CD4-positive, alpha-beta T cell (primary cell): ENCODE measurements around the gene SRPK2. TPM values are rescaled to one million over a fixed set of nuclear protein-coding genes. Genes with fewer than 3 reads are reported as not detected.
A peak's percentile ranks its signal among the peaks of the same experiment; 100 is the strongest.
"Not testable (repeated sequence)": the region's sequence is repeated elsewhere in the genome, so short reads cannot be mapped to it uniquely, and the experiment has no call there.

Experiments used
- ATAC-seq: fragments of 200-7000 bp; cut with Tn5 transposase; one replicate; pipeline ENCODE4 v1.10.0; 2022; ENCODE audit warnings: mild to moderate bottlenecking; ENCODE audit not compliant: poor library complexity
- CTCF ChIA-PET: fragments of 350-600 bp; sonication (Branson Sonifier 250); formaldehyde crosslinking; loops from one replicate; lab custom pipeline; 2021; ENCODE audit warnings: antibody characterized with exemption, inconsistent platforms; lab: Charles Lee
- POLR2A ChIA-PET: fragments of 350-600 bp; sonication (Branson Sonifier 250); formaldehyde crosslinking; loops from one replicate; lab custom pipeline; 2021; ENCODE audit warnings: antibody characterized with exemption, inconsistent platforms; lab: Charles Lee
- DNase-seq, 14 experiments: peaks; one replicate each; pipeline ENCODE4 v3.0.0-alpha.2; 2013 to 2020; ENCODE audit warnings: mixed read lengths in 2 of 14
- H3K27ac ChIP-seq, 2 donors: one replicate each; pipeline versions ENCODE4 v1.5.1 to v1.7.0; 2013; ENCODE audit warnings: low read length in 2 of 2, low read depth in 1 of 2, mild to moderate bottlenecking in 1 of 2
- H3K27me3 ChIP-seq, 2 experiments: 1 replicate in 1 of 2; 2 replicates in 1 of 2; pipeline versions ENCODE4 v1.6.1 to v1.7.0; 2013; ENCODE audit warnings: low read length in 2 of 2, control low read depth in 1 of 2, mild to moderate bottlenecking in 1 of 2, moderate library complexity in 1 of 2; ENCODE audit not compliant: insufficient read depth in 2 of 2, control insufficient read depth in 1 of 2
- H3K36me3 ChIP-seq: one replicate; pipeline ENCODE4 v1.6.1; 2013; ENCODE audit warnings: low read length, control low read depth; ENCODE audit not compliant: insufficient read depth
- H3K4me1 ChIP-seq: one replicate; pipeline ENCODE4 v1.6.1; 2013; ENCODE audit warnings: low read length, control low read depth; ENCODE audit not compliant: insufficient read depth
- H3K4me3 ChIP-seq: one replicate; pipeline ENCODE4 v1.5.1; 2013; ENCODE audit warnings: mild to moderate bottlenecking, low read length, moderate library complexity
- H3K9me3 ChIP-seq, 2 experiments: 1 replicate in 1 of 2; 2 replicates in 1 of 2; pipeline versions ENCODE4 v1.6.1 to v1.7.0; 2013; ENCODE audit warnings: low read length in 2 of 2, mild to moderate bottlenecking in 2 of 2, control low read depth in 1 of 2, moderate library complexity in 1 of 2; ENCODE audit not compliant: control insufficient read depth in 1 of 2, insufficient read depth in 1 of 2
- H3K27ac Mint-ChIP-seq: one replicate; pipeline ENCODE4 v1.8.0; 2020; ENCODE audit warnings: mixed read lengths
- H3K27me3 Mint-ChIP-seq: one replicate; pipeline ENCODE4 v1.8.0; 2021; ENCODE audit warnings: mixed read lengths
- H3K36me3 Mint-ChIP-seq: one replicate; pipeline ENCODE4 v1.8.0; 2021; ENCODE audit warnings: low read depth, mixed read lengths
- H3K4me1 Mint-ChIP-seq: one replicate; pipeline ENCODE4 v1.8.0; 2021; ENCODE audit warnings: low read depth, mixed read lengths
- H3K4me3 Mint-ChIP-seq: one replicate; pipeline ENCODE4 v1.8.0; 2020; ENCODE audit warnings: mild to moderate bottlenecking, mixed read lengths
- H3K9me3 Mint-ChIP-seq: one replicate; pipeline ENCODE4 v1.8.0; 2020; ENCODE audit warnings: mixed read lengths
- CTCF ChIP-seq: fragments of 200-600 bp; IDR thresholded peaks from one replicate; pipeline ENCODE4 v1.8.0; 2022; ENCODE audit warnings: antibody characterized with exemption, mild to moderate bottlenecking
- intact Hi-C, 2 experiments: fragments of 100-400 bp; cut with DNase I in 1 of 2; cut with micrococcal nuclease in 1 of 2; formaldehyde crosslinking; loops; one replicate each; pipeline versions ENCODE4 v1.15.1 to v1.9.0; 2023 to 2025; cut with DNase I, micrococcal nuclease
- total RNA-seq, 174 experiments: library from RNA in 2 of 174; stranded (reverse) in 2 of 174; gene quantifications; one replicate each; pipeline ENCODE4 v1.2.3 and lab custom pipeline; 2021 to 2026

SRPK2 gene
- total RNA-seq, 2 experiments from 2014 or later, result 39.9 to 40.9 TPM

- H3K36me3 Mint-ChIP-seq, result peaks cover 39% of the 10 kb centered on the region
- peak overlapping the region; percentile 2 for H3K27ac Mint-ChIP-seq
- ATAC-seq, H3K27ac ChIP-seq, H3K36me3 ChIP-seq, CTCF ChIA-PET, H3K27me3 ChIP-seq, H3K9me3 Mint-ChIP-seq, H3K27me3 Mint-ChIP-seq, H3K4me3 Mint-ChIP-seq, H3K4me3 ChIP-seq, DNase-seq, intact Hi-C loops, POLR2A ChIA-PET, H3K4me1 ChIP-seq: not testable (repeated sequence)
- H3K9me3 ChIP-seq, result peaks cover 0 to 10% of the 10 kb centered on the region in 2 experiments
- peaks cover 63% of the 10 kb centered on the region for H3K4me1 Mint-ChIP-seq
Measured at GRCh38 chr7:105360149-105360548, 28.6 kb downstream of the SRPK2 start.

- no peaks in the 10 kb centered on the region for H3K27me3 ChIP-seq
- Mint-ChIP-seq H3K27me3 (no peaks in the 10 kb centered on the region), H3K9me3 (peaks cover 4% of the 10 kb centered on the region), H3K27ac (peak overlapping the region; percentile 89), H3K4me1 (peaks cover 78% of the 10 kb centered on the region), H3K4me3 (no peak overlapping the region), H3K36me3 (peaks cover 11% of the 10 kb centered on the region)
- peak overlapping the region in 1 of 2 donors; percentile 24 for H3K27ac ChIP-seq
- no peaks in the 10 kb centered on the region for H3K9me3 ChIP-seq
- DNase-seq (no peak), ATAC-seq (no peak)
- H3K36me3 ChIP-seq, result no peaks in the 10 kb centered on the region
- TF ChIP-seq CTCF, result no peak
- POLR2A ChIA-PET, result interaction anchor here (0.7 to 4.7 kb wide), 4 partner anchors 9 to 757 kb away, joined by 3 to 54 read pairs (median 4); partner anchors contain the start of genes SRPK2 and SYPL1
- intact Hi-C loops, result no loop called here
- CTCF ChIA-PET, result no interaction called here
- H3K4me3 ChIP-seq, result no peak overlapping the region
- peaks cover 54% of the 10 kb centered on the region for H3K4me1 ChIP-seq
Measured at GRCh38 chr7:105355701-105356100, 33.0 kb downstream of the SRPK2 start.

DNA sequence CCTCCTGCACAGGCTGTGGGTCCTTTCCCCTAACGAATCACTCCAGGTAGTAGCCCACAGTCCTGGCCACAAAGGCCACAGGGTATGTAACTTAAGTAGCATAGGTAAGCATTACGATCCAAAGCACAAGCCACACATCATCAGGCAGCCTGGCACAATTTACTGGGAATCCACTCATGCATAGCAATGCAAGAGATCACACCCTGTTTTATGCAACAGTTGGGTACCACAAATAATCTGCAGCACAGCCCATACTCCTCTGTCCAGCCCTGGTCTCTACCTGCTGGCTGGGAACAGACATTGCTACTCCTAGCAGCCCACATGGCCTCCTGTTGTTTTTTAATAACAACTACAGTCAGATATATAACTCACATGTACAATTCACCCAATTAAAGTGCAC lies 34.3 kb downstream of the SRPK2 start:
- intact Hi-C loops, result loop anchor here (5.0 kb wide), 2 partner anchors 33 to 38 kb away; partner anchors contain the start of gene SRPK2 (in 1 of the 2)
- DNase-seq (peak in 1 of 14 experiments; percentile 15), ATAC-seq (no peak)
- H3K27ac Mint-ChIP-seq, result peak overlapping the region; percentile 89
- ChIA-PET CTCF (no interaction called here), POLR2A (interaction anchor here (0.8 to 4.7 kb wide), 3 partner anchors 14 to 342 kb away, joined by 3 to 54 read pairs (median 3); partner anchors contain the start of gene SRPK2)
- H3K9me3 Mint-ChIP-seq, result no peaks in the 10 kb centered on the region
- H3K4me3 ChIP-seq, result no peak overlapping the region
- H3K4me1 ChIP-seq, result peaks cover 67% of the 10 kb centered on the region
- H3K4me1 Mint-ChIP-seq, result peaks cover 78% of the 10 kb centered on the region
- H3K36me3 ChIP-seq, result no peaks in the 10 kb centered on the region
- no peaks in the 10 kb centered on the region for H3K9me3 ChIP-seq
- no peak for TF ChIP-seq CTCF
- no peaks in the 10 kb centered on the region for H3K36me3 Mint-ChIP-seq
- H3K27me3 Mint-ChIP-seq, result no peaks in the 10 kb centered on the region
- peak overlapping the region; percentile 27 for H3K4me3 Mint-ChIP-seq
- H3K27me3 ChIP-seq, result no peaks in the 10 kb centered on the region
- peak overlapping the region in 1 of 2 donors; percentile 43 for H3K27ac ChIP-seq
